ENCODE data around the gene PRIM2.

DNA sequence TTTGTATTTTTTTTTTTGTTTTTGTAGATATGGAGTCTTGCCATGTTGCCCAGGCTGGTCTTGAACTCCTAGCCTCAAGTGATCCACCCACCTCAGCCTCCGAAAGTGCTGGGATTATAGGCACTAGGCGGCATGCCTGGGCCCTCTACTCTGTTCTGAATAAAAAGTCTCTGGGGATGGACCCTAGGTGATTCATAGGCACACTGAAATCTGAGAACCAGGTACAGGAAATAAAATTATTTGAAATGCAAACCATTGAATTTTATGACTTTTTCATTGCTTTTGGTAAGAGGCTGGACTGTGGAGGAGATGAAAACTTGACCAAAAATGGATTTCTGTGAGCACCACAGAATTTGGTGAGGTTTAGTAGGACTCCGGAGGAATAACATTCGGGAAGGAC is 117.5 kb downstream of the PRIM2 start:
- TF ChIP-seq EZH2 (IDR thresholded peaks at IDR 0.05; ENCODE audit: borderline replicate concordance, low read length) (no peak), CTCF (IDR thresholded peaks at IDR 0.05; ENCODE audit: low read length) (no peak)
